Vagina (tissue), 2 donors: ENCODE results near the gene OS9. TPM values are rescaled to one million over a fixed set of nuclear protein-coding genes. Genes with fewer than 3 reads are reported as not detected.

ENCODE experiments used
- DNase-seq, 2 donors: peaks; one replicate each; pipeline ENCODE4 v3.0.0-alpha.2; 2017; ENCODE audit errors: extremely low spot score in 2 of 2
- H3K27ac ChIP-seq: fragments of 200-600 bp; sonication (generic); one replicate; pipeline ENCODE4 v1.5.1; 2019
- H3K27me3 ChIP-seq: fragments of 200-600 bp; sonication (generic); one replicate; pipeline ENCODE4 v1.5.1; 2019
- H3K36me3 ChIP-seq, 2 donors: fragments of 200-600 bp; sonication (generic); one replicate each; pipeline ENCODE4 v1.5.1; 2017 to 2019
- H3K4me1 ChIP-seq: fragments of 200-600 bp; sonication (generic); one replicate; pipeline ENCODE4 v1.5.1; 2019
- H3K4me3 ChIP-seq, 2 donors: fragments of 200-600 bp; sonication (generic); 1 replicate in 1 of 2; 2 replicates in 1 of 2; pipeline ENCODE4 v1.5.1; 2016 to 2019
- H3K9me3 ChIP-seq: fragments of 200-600 bp; sonication (generic); one replicate; pipeline ENCODE4 v1.5.1; 2019
- CTCF ChIP-seq, 3 experiments: fragments of 450-650 bp in 2 of 3; fragments of 200-600 bp in 1 of 3; sonication (generic) in 1 of 3; IDR thresholded peaks; one replicate each; pipeline ENCODE4 v1.5.1; 2017 to 2019; ENCODE audit warnings: antibody characterized with exemption in 3 of 3, mild to moderate bottlenecking in 2 of 3, moderate library complexity in 2 of 3
- POLR2A ChIP-seq, 2 donors: fragments of 450-650 bp; IDR thresholded peaks; one replicate each; pipeline ENCODE4 v1.6.1; 2017; ENCODE audit warnings: antibody characterized with exemption in 2 of 2, mild to moderate bottlenecking in 2 of 2, moderate library complexity in 2 of 2
- POLR2AphosphoS5 ChIP-seq, 2 donors: sonication (generic); formaldehyde crosslinking; IDR thresholded peaks; one replicate each; pipeline ENCODE4 v1.9.0; 2017; ENCODE audit warnings: antibody characterized with exemption in 2 of 2, mild to moderate bottlenecking in 2 of 2, low read depth in 1 of 2; ENCODE audit not compliant: insufficient read depth in 1 of 2
- intact Hi-C: fragments of 100-400 bp; cut with DNase I; formaldehyde crosslinking; loops from one replicate; pipeline ENCODE4 v1.15.1; 2023
- total RNA-seq: library from RNA; depleted of rRNA; stranded (reverse); fragments of >200 nt; gene quantifications from one replicate; pipeline ENCODE4 v1.2.3, GENCODE V29; 2016

OS9 gene
- total RNA-seq, 1 donor from 2014 or later, result 105 TPM

GRCh38 chr12:57736741-57737466 lies 43.0 kb downstream of the OS9 start:
- Histone ChIP-seq H3K9me3 (no peaks in the 10 kb centered on the region), H3K4me3 (peak overlapping the region; percentile 1 to 47), H3K27ac (no peak overlapping the region), H3K36me3 (no peaks in the 10 kb centered on the region), H3K27me3 (peaks cover 6% of the 10 kb centered on the region), H3K4me1 (peaks cover 36% of the 10 kb centered on the region)
- DNase-seq, result no peak
- TF ChIP-seq CTCF (IDR thresholded peaks at IDR 0.05) (no peak), POLR2AphosphoS5 (IDR thresholded peaks at IDR 0.05; ENCODE audit: insufficient read depth in 1 of 2, low read depth in 1 of 2) (no peak), POLR2A (IDR thresholded peaks at IDR 0.05) (no peak)
- intact Hi-C loops, result no loop called here

- no peak for DNase-seq
- Histone ChIP-seq H3K9me3 (no peaks in the 10 kb centered on the region), H3K4me3 (peak overlapping the region; percentile 1 to 47), H3K27me3 (peaks cover 6% of the 10 kb centered on the region), H3K4me1 (peaks cover 36% of the 10 kb centered on the region), H3K27ac (no peak overlapping the region), H3K36me3 (no peaks in the 10 kb centered on the region)
- intact Hi-C loops, result no loop called here
- TF ChIP-seq POLR2AphosphoS5 (IDR thresholded peaks at IDR 0.05; ENCODE audit: insufficient read depth in 1 of 2, low read depth in 1 of 2), result no peak
- no peak for TF ChIP-seq CTCF (IDR thresholded peaks at IDR 0.05)
- TF ChIP-seq POLR2A (IDR thresholded peaks at IDR 0.05), result no peak
Measured at GRCh38 chr12:57737467-57738460, 43.8 kb downstream of the OS9 start.

DNA sequence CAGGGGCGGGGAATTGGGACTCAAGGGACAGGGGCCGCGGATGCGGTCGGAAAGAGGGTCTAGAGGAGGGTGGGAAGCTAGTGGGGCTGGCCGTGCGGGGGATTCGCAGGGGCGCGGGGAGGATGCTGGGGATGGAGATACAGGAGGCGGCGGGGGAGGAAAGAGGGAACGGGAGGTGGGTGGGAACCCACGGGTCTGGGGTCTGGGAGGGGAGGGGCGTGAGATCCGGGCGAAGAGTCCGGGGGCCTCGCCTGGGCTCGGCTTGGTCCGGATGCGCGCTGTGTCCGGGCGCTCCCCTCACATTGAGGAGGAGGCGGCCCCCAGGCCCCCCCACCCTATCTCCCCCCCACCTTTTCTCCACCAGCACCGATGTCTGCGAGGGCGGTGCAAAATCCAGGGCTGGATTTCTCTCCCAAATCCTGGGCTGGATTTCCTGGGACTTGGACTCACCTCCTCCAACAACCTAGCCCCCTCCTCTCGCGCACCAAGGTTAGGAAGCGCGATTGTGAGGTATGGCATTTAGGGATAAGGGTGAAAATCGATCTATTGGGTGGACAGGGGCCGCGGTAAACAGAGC lies 44.8 kb downstream of the OS9 start, which contains the start of gene AGAP2:
TSS of gene AGAP2 (minus strand) at position 82 of the 577 bp plus-strand sequence. CDS start 496 bp downstream, outside the sequence.
- Histone ChIP-seq H3K4me3 (peak within 1 kb of the TSS; percentile 1 to 47), H3K36me3 (no peaks in the 10 kb centered on the region), H3K27ac (no peak within 1 kb of the TSS), H3K4me1 (peaks cover 36% of the 10 kb centered on the region), H3K9me3 (no peaks in the 10 kb centered on the region), H3K27me3 (peaks cover 6% of the 10 kb centered on the region)
- TF ChIP-seq POLR2AphosphoS5 (IDR thresholded peaks at IDR 0.05; ENCODE audit: insufficient read depth in 1 of 2, low read depth in 1 of 2) (no peak), CTCF (IDR thresholded peaks at IDR 0.05) (no peak), POLR2A (IDR thresholded peaks at IDR 0.05) (no peak)
- intact Hi-C loops, result no loop called here
- no peak for DNase-seq

DNA sequence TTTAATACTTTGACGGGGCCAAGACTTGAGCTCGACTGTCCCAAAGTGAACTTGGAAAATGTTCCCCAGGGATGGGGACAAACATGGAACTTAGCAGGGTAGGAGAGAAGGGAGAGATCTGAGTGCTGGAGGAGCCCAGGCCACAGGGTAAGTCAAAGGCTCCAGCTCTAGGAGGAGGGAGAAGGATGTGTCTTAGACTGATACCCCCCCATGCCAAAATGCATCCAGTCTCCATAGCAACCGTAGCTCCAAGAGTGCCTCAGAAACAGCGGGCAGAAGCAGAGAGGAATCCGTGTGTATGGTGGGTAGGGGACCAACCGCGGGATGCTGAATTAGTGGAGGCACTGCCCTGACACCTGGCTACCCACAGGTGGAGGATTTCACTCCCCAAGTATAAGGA lies 45.5 kb downstream of the OS9 start:
- H3K36me3 ChIP-seq, result no peaks in the 10 kb centered on the region
- H3K4me3 ChIP-seq, result no peak overlapping the region
- H3K27ac ChIP-seq, result no peak overlapping the region
- no peaks in the 10 kb centered on the region for H3K9me3 ChIP-seq
- H3K27me3 ChIP-seq, result peaks cover 6% of the 10 kb centered on the region
- no peak for DNase-seq
- TF ChIP-seq POLR2AphosphoS5 (IDR thresholded peaks at IDR 0.05; ENCODE audit: insufficient read depth in 1 of 2, low read depth in 1 of 2) (no peak), CTCF (IDR thresholded peaks at IDR 0.05) (no peak), POLR2A (IDR thresholded peaks at IDR 0.05) (no peak)
- intact Hi-C loops, result no loop called here
- H3K4me1 ChIP-seq, result peaks cover 43% of the 10 kb centered on the region
